SK-N-SH (cell line): ENCODE results near the gene UBAC2. TPM values are rescaled to one million over a fixed set of nuclear protein-coding genes. Genes with fewer than 3 reads are reported as not detected.

Experiments used
- CTCF ChIA-PET: fragments of 300-600, 350-600 bp; formaldehyde crosslinking; extraction: SDS; loops from one replicate; lab custom pipeline; 2021; lab: Yijun Ruan, JAX
- POLR2A ChIA-PET: fragments of 350-600 bp; sonication (Branson Sonifier 250); formaldehyde crosslinking; extraction: SDS; loops from one replicate; lab custom pipeline; 2020; ENCODE audit warnings: antibody characterized with exemption, inconsistent platforms; lab: Yijun Ruan, JAX
- DNase-seq: peaks from one replicate; pipeline ENCODE4 v3.0.0; 2012
- H2AFZ ChIP-seq: fragments of 200-600 bp; sonication (generic); 2 replicates; pipeline ENCODE4 v1.8.1; 2016; ENCODE audit warnings: antibody characterized with exemption, mild to moderate bottlenecking, low read depth
- H3F3A ChIP-seq: fragments of 200-600 bp; sonication (generic); replicated peaks from 2 replicates; pipeline ENCODE3; 2016; ENCODE audit warnings: antibody characterized with exemption, mild to moderate bottlenecking; ENCODE audit not compliant: insufficient read depth
- H3K27ac ChIP-seq, 2 experiments: fragments of 200-500 bp in 1 of 2; fragments of 200-600 bp in 1 of 2; sonication (Bioruptor generic) in 1 of 2; sonication (generic), shearing (Covaris generic) in 1 of 2; 2 replicates each; pipeline versions ENCODE4 v1.5.1 to v1.6.1; 2014 to 2016; ENCODE audit warnings: low read depth in 2 of 2, inconsistent platforms in 1 of 2, low read length in 1 of 2, mild to moderate bottlenecking in 1 of 2, mixed read lengths in 1 of 2
- H3K27me3 ChIP-seq: fragments of 200-600 bp; sonication (generic), shearing (Covaris generic); 2 replicates; pipeline ENCODE4 v1.6.1; 2016; ENCODE audit warnings: mixed run types; ENCODE audit not compliant: insufficient read depth
- H3K36me3 ChIP-seq, 2 experiments: fragments of 200-500 bp in 1 of 2; fragments of 200-600 bp in 1 of 2; sonication (Bioruptor generic) in 1 of 2; sonication (generic) in 1 of 2; replicated peaks in 1 of 2; 2 replicates each; pipeline versions ENCODE3 to v1.5.1; 2014 to 2016; ENCODE audit warnings: low read length in 1 of 2, mild to moderate bottlenecking in 1 of 2; ENCODE audit not compliant: insufficient read depth in 2 of 2, control insufficient read depth in 1 of 2
- H3K4me1 ChIP-seq, 2 experiments: fragments of 200-500 bp in 1 of 2; fragments of 200-600 bp in 1 of 2; sonication (Bioruptor generic) in 1 of 2; sonication (generic), shearing (Covaris generic) in 1 of 2; 2 replicates each; pipeline versions ENCODE4 v1.5.1 to v1.6.1; 2014 to 2016; ENCODE audit warnings: low read depth in 1 of 2, low read length in 1 of 2, mixed run types in 1 of 2; ENCODE audit not compliant: insufficient read depth in 2 of 2, control insufficient read depth in 1 of 2
- H3K4me2 ChIP-seq: fragments of 200-600 bp; sonication (generic), shearing (Covaris generic); 2 replicates; pipeline ENCODE4 v1.6.1; 2017; ENCODE audit warnings: mixed run types
- H3K4me3 ChIP-seq, 2 experiments: fragments of 200-500 bp in 1 of 2; fragments of 200-600 bp in 1 of 2; sonication (Bioruptor generic) in 1 of 2; sonication (generic), shearing (Covaris generic) in 1 of 2; 2 replicates each; pipeline versions ENCODE4 v1.5.1 to v1.8.1; 2014 to 2016; ENCODE audit warnings: low read depth in 2 of 2, inconsistent platforms in 1 of 2, low read length in 1 of 2, mild to moderate bottlenecking in 1 of 2, mixed read lengths in 1 of 2, moderate library complexity in 1 of 2
- H3K79me2 ChIP-seq: fragments of 200-600 bp; sonication (generic); 2 replicates; pipeline ENCODE4 v1.8.1; 2017; ENCODE audit warnings: mild to moderate bottlenecking; ENCODE audit not compliant: insufficient read depth
- H3K9ac ChIP-seq: fragments of 200-600 bp; sonication (generic); 2 replicates; pipeline ENCODE4 v1.6.1; 2017; ENCODE audit warnings: mixed run types
- H3K9me2 ChIP-seq: fragments of 200-600 bp; sonication (generic); 2 replicates; pipeline ENCODE4 v1.6.1; 2017; ENCODE audit warnings: mixed run types
- H3K9me3 ChIP-seq: fragments of 200-600 bp; sonication (generic); 2 replicates; pipeline ENCODE4 v1.6.1; 2017; ENCODE audit warnings: mixed run types, mild to moderate bottlenecking, moderate library complexity
- H4K20me1 ChIP-seq: fragments of 200-600 bp; sonication (generic); 2 replicates; pipeline ENCODE4 v1.6.1; 2017; ENCODE audit warnings: mild to moderate bottlenecking, mixed run types; ENCODE audit not compliant: insufficient read depth
- ELF1 ChIP-seq: IDR thresholded peaks from 2 replicates; pipeline ENCODE4 v1.4.0; 2012
- EP300 ChIP-seq, 2 experiments: IDR thresholded peaks; 2 replicates each; pipeline versions ENCODE4 v1.4.0 to v1.6.1; 2012; ENCODE audit warnings: borderline replicate concordance in 1 of 2, low read depth in 1 of 2, low read length in 1 of 2
- FOXM1 ChIP-seq: IDR thresholded peaks from 2 replicates; pipeline ENCODE4 v1.4.0; 2012; ENCODE audit warnings: low read depth, mild to moderate bottlenecking
- GABPA ChIP-seq: IDR thresholded peaks from 2 replicates; pipeline ENCODE4 v1.4.0; 2012; ENCODE audit warnings: low read depth, mild to moderate bottlenecking
- GATA2 ChIP-seq: sonication (generic); formaldehyde crosslinking; IDR thresholded peaks from 2 replicates; pipeline ENCODE4 v1.5.0; 2020; ENCODE audit warnings: mild to moderate bottlenecking, missing genetic modification reagents
- MEF2A ChIP-seq: IDR thresholded peaks from 2 replicates; pipeline ENCODE4 v1.4.0; 2012; ENCODE audit warnings: low read depth, borderline replicate concordance
- PBX3 ChIP-seq: IDR thresholded peaks from 2 replicates; pipeline ENCODE4; 2012
- POLR2AphosphoS5 ChIP-seq: IDR thresholded peaks from 2 replicates; pipeline ENCODE4 v1.6.1; 2012; ENCODE audit warnings: low read depth, low read length
- RAD21 ChIP-seq: IDR thresholded peaks from 2 replicates; pipeline ENCODE4 v1.6.1; 2012; ENCODE audit warnings: mild to moderate bottlenecking, low read length
- RFX5 ChIP-seq: IDR thresholded peaks from 2 replicates; pipeline ENCODE4 v1.6.1; 2012; ENCODE audit warnings: mild to moderate bottlenecking, improper control_type of control experiment, low read length
- TAF1 ChIP-seq: IDR thresholded peaks from 2 replicates; pipeline ENCODE4 v1.6.1; 2012; ENCODE audit warnings: low read depth, mild to moderate bottlenecking, low read length, moderate library complexity, borderline replicate concordance
- TCF12 ChIP-seq: IDR thresholded peaks from 2 replicates; pipeline ENCODE4 v1.4.0; 2012
- TEAD4 ChIP-seq: IDR thresholded peaks from 2 replicates; pipeline ENCODE4 v1.4.0; 2012; ENCODE audit warnings: mild to moderate bottlenecking, borderline replicate concordance; ENCODE audit not compliant: insufficient read depth
- WGBS: methylation state at CpG from one replicate; pipeline ENCODE4 v1.1.6; 2017; ENCODE audit warnings: low lambda C conversion rate; 5-methylcytosine and 5-hydroxymethylcytosine counted together
- polyA plus RNA-seq, 3 experiments: library from polyadenylated mRNA; depleted of rRNA; stranded (reverse); fragments of >200 nt; gene quantifications; 2 replicates each; pipeline ENCODE4 v1.2.3, GENCODE V29; 2012
- TF ChIP-seq, protein P1 (sequence below): fragments of 200-600 bp; sonication (generic); IDR thresholded peaks from 2 replicates; pipeline ENCODE4 v1.6.1; 2017; ENCODE audit warnings: antibody characterized with exemption, mild to moderate bottlenecking, moderate library complexity
- TF ChIP-seq, protein P2 (sequence below): fragments of 150-350 bp; IDR thresholded peaks from 2 replicates; pipeline ENCODE4 v1.6.1; 2016; ENCODE audit warnings: mild to moderate bottlenecking, low read depth, low read length
- TF ChIP-seq, protein P3 (sequence below): fragments of 150-350 bp; IDR thresholded peaks from 2 replicates; pipeline ENCODE4 v1.6.1; 2017; ENCODE audit warnings: antibody characterized with exemption, low read length, low read depth, borderline replicate concordance
- TF ChIP-seq, protein P4 (sequence below): IDR thresholded peaks from 2 replicates; pipeline ENCODE4 v1.4.0; 2012; ENCODE audit warnings: low read depth, borderline replicate concordance

Gene UBAC2
- polyA plus RNA-seq, 1 of the 3 experiments (the other 2 are of a cell fraction): 79.0 TPM

DNA sequence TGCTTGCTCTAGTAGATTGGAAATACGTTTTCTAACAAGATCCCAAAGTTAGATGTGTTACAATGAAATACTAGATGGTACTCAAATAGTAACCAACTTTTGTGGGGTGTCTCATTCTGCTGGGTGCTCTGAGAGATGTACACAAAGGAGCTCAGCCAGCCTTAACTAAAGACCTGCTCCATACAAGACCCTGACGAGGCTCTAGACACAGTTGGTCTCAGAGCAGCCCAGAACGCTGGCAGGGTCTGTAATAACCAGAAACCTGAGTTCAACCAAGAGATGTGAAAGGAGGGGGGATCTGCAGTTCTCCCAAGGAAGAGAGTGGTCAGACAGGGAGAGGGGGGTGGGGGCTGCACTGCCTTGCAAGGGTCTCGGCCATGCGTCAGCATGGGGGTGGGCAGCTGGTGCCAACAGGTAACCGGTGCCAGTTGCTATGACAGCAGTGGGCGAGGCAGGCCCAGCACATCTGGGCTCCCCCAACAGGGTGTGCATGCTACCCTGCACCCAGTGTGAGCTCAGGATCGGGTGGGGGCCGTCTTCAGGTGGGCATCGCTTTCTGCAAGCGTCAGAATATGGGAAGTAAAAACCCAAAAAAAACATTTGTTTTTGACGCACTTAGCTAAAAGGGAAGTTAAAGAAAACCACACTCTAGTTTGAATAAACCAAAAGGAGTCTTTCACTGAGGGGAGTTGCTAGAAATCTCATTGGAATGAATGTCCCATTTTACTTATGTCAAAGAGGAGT, 174.5 kb downstream of the UBAC2 start (continued):
- TF ChIP-seq, protein P1, sequence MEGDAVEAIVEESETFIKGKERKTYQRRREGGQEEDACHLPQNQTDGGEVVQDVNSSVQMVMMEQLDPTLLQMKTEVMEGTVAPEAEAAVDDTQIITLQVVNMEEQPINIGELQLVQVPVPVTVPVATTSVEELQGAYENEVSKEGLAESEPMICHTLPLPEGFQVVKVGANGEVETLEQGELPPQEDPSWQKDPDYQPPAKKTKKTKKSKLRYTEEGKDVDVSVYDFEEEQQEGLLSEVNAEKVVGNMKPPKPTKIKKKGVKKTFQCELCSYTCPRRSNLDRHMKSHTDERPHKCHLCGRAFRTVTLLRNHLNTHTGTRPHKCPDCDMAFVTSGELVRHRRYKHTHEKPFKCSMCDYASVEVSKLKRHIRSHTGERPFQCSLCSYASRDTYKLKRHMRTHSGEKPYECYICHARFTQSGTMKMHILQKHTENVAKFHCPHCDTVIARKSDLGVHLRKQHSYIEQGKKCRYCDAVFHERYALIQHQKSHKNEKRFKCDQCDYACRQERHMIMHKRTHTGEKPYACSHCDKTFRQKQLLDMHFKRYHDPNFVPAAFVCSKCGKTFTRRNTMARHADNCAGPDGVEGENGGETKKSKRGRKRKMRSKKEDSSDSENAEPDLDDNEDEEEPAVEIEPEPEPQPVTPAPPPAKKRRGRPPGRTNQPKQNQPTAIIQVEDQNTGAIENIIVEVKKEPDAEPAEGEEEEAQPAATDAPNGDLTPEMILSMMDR: no peak

- Histone ChIP-seq H3K79me2 (no peaks in the 10 kb centered on the region), H3K36me3 (peaks cover 9 to 17% of the 10 kb centered on the region in 2 experiments), H2AFZ (no peak overlapping the region), H3F3A (no peaks in the 10 kb centered on the region), H3K4me3 (no peak overlapping the region), H3K9me2 (no peaks in the 10 kb centered on the region), H3K9ac (no peak overlapping the region), H3K27ac (no peak overlapping the region), H3K9me3 (no peaks in the 10 kb centered on the region), H3K27me3 (no peaks in the 10 kb centered on the region), H3K4me2 (no peak overlapping the region), H3K4me1 (no peaks in the 10 kb centered on the region), H4K20me1 (no peaks in the 10 kb centered on the region)
- TF ChIP-seq ELF1 (no peak), MEF2A (no peak), TEAD4 (no peak), GATA2 (no peak), TAF1 (no peak), RFX5 (no peak), POLR2AphosphoS5 (no peak), RAD21 (no peak), EP300 (IDR thresholded peaks at IDR 0.05; ENCODE audit: borderline replicate concordance in 1 of 2, low read depth in 1 of 2, low read length in 1 of 2) (no peak), PBX3 (no peak), FOXM1 (no peak), TCF12 (no peak), GABPA (no peak)
- TF ChIP-seq, protein P2, sequence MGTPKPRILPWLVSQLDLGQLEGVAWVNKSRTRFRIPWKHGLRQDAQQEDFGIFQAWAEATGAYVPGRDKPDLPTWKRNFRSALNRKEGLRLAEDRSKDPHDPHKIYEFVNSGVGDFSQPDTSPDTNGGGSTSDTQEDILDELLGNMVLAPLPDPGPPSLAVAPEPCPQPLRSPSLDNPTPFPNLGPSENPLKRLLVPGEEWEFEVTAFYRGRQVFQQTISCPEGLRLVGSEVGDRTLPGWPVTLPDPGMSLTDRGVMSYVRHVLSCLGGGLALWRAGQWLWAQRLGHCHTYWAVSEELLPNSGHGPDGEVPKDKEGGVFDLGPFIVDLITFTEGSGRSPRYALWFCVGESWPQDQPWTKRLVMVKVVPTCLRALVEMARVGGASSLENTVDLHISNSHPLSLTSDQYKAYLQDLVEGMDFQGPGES: no peak
- TF ChIP-seq, protein P1: no peak
- TF ChIP-seq, protein P3, sequence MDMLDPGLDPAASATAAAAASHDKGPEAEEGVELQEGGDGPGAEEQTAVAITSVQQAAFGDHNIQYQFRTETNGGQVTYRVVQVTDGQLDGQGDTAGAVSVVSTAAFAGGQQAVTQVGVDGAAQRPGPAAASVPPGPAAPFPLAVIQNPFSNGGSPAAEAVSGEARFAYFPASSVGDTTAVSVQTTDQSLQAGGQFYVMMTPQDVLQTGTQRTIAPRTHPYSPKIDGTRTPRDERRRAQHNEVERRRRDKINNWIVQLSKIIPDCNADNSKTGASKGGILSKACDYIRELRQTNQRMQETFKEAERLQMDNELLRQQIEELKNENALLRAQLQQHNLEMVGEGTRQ: no peak
- TF ChIP-seq, protein P4, sequence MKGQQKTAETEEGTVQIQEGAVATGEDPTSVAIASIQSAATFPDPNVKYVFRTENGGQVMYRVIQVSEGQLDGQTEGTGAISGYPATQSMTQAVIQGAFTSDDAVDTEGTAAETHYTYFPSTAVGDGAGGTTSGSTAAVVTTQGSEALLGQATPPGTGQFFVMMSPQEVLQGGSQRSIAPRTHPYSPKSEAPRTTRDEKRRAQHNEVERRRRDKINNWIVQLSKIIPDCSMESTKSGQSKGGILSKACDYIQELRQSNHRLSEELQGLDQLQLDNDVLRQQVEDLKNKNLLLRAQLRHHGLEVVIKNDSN: no peak
- no peak for DNase-seq
- WGBS: 100% methylated on average over 2 of the region's 2 CpGs
- ChIA-PET CTCF (interaction anchor here (1.4 kb wide), 1 partner anchor 11 kb away, joined by 4 read pairs; no protein-coding TSS in a partner anchor), POLR2A (no interaction called here)
Observed at GRCh38 chr13:99375738-99376080, 175.1 kb downstream of the UBAC2 start.
